K562 (cell line): ENCODE results near the gene ABHD12. TPM values are rescaled to one million over a fixed set of nuclear protein-coding genes. Genes with fewer than 3 reads are reported as not detected.

Experiments used
- ATAC-seq: fragments of 200-7000 bp; cut with Tn5 transposase; 3 replicates; pipeline ENCODE4 v1.9.1; 2020; ENCODE audit warnings: moderate library complexity
- BruUV-seq: library from RNA; stranded (reverse); fragments of 400-500 nt; replicated peaks from 2 replicates; lab custom pipeline; 2021; lab: Mats Ljungman, UMichigan
- CTCF ChIA-PET: fragments of 300-600 bp; formaldehyde crosslinking; extraction: SDS; loops from one replicate; lab custom pipeline; 2021; ENCODE audit warnings: low intra/inter-chr PET ratio; lab: Yijun Ruan, JAX
- POLR2A ChIA-PET: fragments of 300-600, 350-650 bp; sonication (Branson Sonifier 250); formaldehyde crosslinking; extraction: SDS; loops from one replicate; lab custom pipeline; 2021; ENCODE audit warnings: antibody characterized with exemption, inconsistent platforms; lab: Yijun Ruan, JAX
- DNase-seq, 4 experiments: peaks; one replicate each; pipeline versions ENCODE4 v3.0.0 to v3.0.0-alpha.2; 2011 to 2018; ENCODE audit warnings: low spot score in 3 of 4, mixed read lengths in 3 of 4; ENCODE audit errors: extremely low read depth in 1 of 4
- FAIRE-seq: peaks from 2 replicates; lab custom pipeline; 2011; peaks lifted over from hg19 to GRCh38; lab: Jason Lieb, UNC
- H2AFZ ChIP-seq: 2 replicates; pipeline ENCODE4 v1.6.0; 2011; ENCODE audit warnings: low read depth, low read length, control low read depth, inconsistent platforms
- H3K27ac ChIP-seq: fragments of 200-600 bp; 3 replicates; pipeline ENCODE4 v1.8.0; 2011; ENCODE audit warnings: low read depth, mild to moderate bottlenecking, control low read depth, inconsistent platforms, low read length, moderate library complexity, mixed read lengths; ENCODE audit errors: extremely low read depth
- H3K27me3 ChIP-seq, 2 experiments: fragments of 300-600 bp in 1 of 2; 2 replicates in 1 of 2; 3 replicates in 1 of 2; pipeline versions ENCODE4 v1.6.0 to v1.8.0; 2011; ENCODE audit warnings: inconsistent platforms in 2 of 2, low read length in 2 of 2, mild to moderate bottlenecking in 1 of 2, mixed read lengths in 1 of 2, moderate library complexity in 1 of 2; ENCODE audit not compliant: control insufficient read depth in 2 of 2, insufficient read depth in 2 of 2
- H3K36me3 ChIP-seq: fragments of 300-600 bp; 3 replicates; pipeline ENCODE4 v1.8.0; 2011; ENCODE audit warnings: mild to moderate bottlenecking, low read length, inconsistent platforms; ENCODE audit not compliant: control insufficient read depth, insufficient read depth
- H3K4me1 ChIP-seq, 2 experiments: fragments of 200-600 bp in 1 of 2; replicated peaks in 1 of 2; 2 replicates in 1 of 2; 3 replicates in 1 of 2; pipeline versions ENCODE4 v1.5.1 to v1.8.0; 2011; ENCODE audit warnings: inconsistent platforms in 2 of 2, low read length in 2 of 2, mild to moderate bottlenecking in 1 of 2, mixed read lengths in 1 of 2, moderate library complexity in 1 of 2; ENCODE audit not compliant: control insufficient read depth in 2 of 2, insufficient read depth in 2 of 2
- H3K4me2 ChIP-seq: 2 replicates; pipeline ENCODE4 v1.6.1; 2011; ENCODE audit warnings: low read length, control low read depth, inconsistent platforms, mixed read lengths; ENCODE audit not compliant: insufficient read depth
- H3K4me3 ChIP-seq: fragments of 200-600 bp; sonication (generic), shearing (Covaris generic); 2 replicates; pipeline ENCODE4 v1.5.1; 2016; ENCODE audit warnings: control low read depth, inconsistent platforms
- H3K79me2 ChIP-seq: fragments of 200-600 bp; 3 replicates; pipeline ENCODE4 v1.8.0; 2011; ENCODE audit warnings: low read length, inconsistent platforms; ENCODE audit not compliant: control insufficient read depth, insufficient read depth
- H3K9ac ChIP-seq, 2 experiments: 2 replicates each; pipeline versions ENCODE4 v1.6.0 to v1.6.1; 2011; ENCODE audit warnings: low read depth in 2 of 2, low read length in 2 of 2, control low read depth in 1 of 2, inconsistent platforms in 1 of 2, mild to moderate bottlenecking in 1 of 2, mixed read lengths in 1 of 2; ENCODE audit not compliant: insufficient read depth in 1 of 2
- H3K9me1 ChIP-seq: one replicate; pipeline ENCODE4 v1.6.0; 2011; ENCODE audit warnings: inconsistent platforms, mild to moderate bottlenecking, low read length, moderate library complexity; ENCODE audit not compliant: control insufficient read depth, insufficient read depth
- H3K9me3 ChIP-seq: replicated peaks from 2 replicates; pipeline ENCODE4 v1.5.1; 2011; ENCODE audit warnings: low read depth, low read length, inconsistent platforms; ENCODE audit not compliant: control insufficient read depth, insufficient read depth
- H4K20me1 ChIP-seq: replicated peaks from 2 replicates; pipeline ENCODE4 v1.6.1; 2011; ENCODE audit warnings: low read length, inconsistent platforms, mixed read lengths; ENCODE audit not compliant: control insufficient read depth, insufficient read depth
- HMGN3 ChIP-seq: IDR thresholded peaks from 2 replicates; pipeline ENCODE4 v1.6.1; 2011; ENCODE audit warnings: borderline replicate concordance, low read depth, mild to moderate bottlenecking, mixed read lengths, low read length; ENCODE audit not compliant: insufficient read length; ENCODE audit errors: extremely low read depth
- JUND ChIP-seq, 2 experiments: IDR thresholded peaks; 2 replicates in 1 of 2; 3 replicates in 1 of 2; pipeline ENCODE4 v1.6.1; 2011; ENCODE audit warnings: borderline replicate concordance in 2 of 2, low read depth in 2 of 2, low read length in 2 of 2, improper control_type of control experiment in 1 of 2, missing biosample characterization in 1 of 2, missing genetic modification characterization in 1 of 2, missing genetic modification reagents in 1 of 2
- MAFG ChIP-seq: fragments of 450-650 bp; conservative IDR thresholded peaks from 2 replicates; pipeline ENCODE4 v1.6.1; 2016; ENCODE audit warnings: missing genetic modification characterization, missing compliant biosample characterization
- MCM7 ChIP-seq, 2 experiments: fragments of 450-650 bp; IDR thresholded peaks; 2 replicates each; pipeline ENCODE4 v1.6.1; 2016 to 2018
- NRF1 ChIP-seq, 2 experiments: fragments of 450-650 bp; IDR thresholded peaks in 1 of 2; conservative IDR thresholded peaks in 1 of 2; 2 replicates each; pipeline ENCODE4 v1.6.1; 2014; ENCODE audit warnings: mild to moderate bottlenecking in 2 of 2
- RBM15 ChIP-seq: fragments of 200-400 bp; formaldehyde crosslinking; IDR thresholded peaks from 2 replicates; pipeline ENCODE4 v1.6.1; 2018; ENCODE audit warnings: mild to moderate bottlenecking, low read length, moderate library complexity; ENCODE audit not compliant: insufficient read depth
- TCF7 ChIP-seq: sonication (generic); IDR thresholded peaks from 2 replicates; pipeline ENCODE4 v1.6.1; 2016; ENCODE audit warnings: antibody characterized with exemption, borderline replicate concordance
- U2AF1 ChIP-seq: fragments of 200-400 bp; formaldehyde crosslinking; optimal IDR thresholded peaks from 2 replicates; pipeline ENCODE3; 2017; ENCODE audit warnings: mild to moderate bottlenecking, low read depth, low read length, moderate library complexity
- ZNF324 ChIP-seq: fragments of 250-450 bp; sonication (Bioruptor Pico); IDR thresholded peaks from 2 replicates; pipeline ENCODE4 v1.4.0; 2020; ENCODE audit warnings: mild to moderate bottlenecking
- WGBS: fragments of 100-300 bp; shearing (Covaris generic); methylation state at CpG from one replicate; pipeline ENCODE4 v1.1.6; 2016; ENCODE audit warnings: low coverage, mixed read lengths; ENCODE audit not compliant: insufficient coverage; ENCODE audit errors: missing lambda C conversion rate; 5-methylcytosine and 5-hydroxymethylcytosine counted together
- in situ Hi-C: fragments of 300-500 bp; cut with MboI; formaldehyde crosslinking; loops from 4 replicates; pipeline ENCODE4 v1.15.0; 2018; ENCODE audit warnings: inconsistent platforms, mixed read lengths
- intact Hi-C: fragments of 100-400 bp; cut with micrococcal nuclease; formaldehyde crosslinking; loops from 2 replicates; pipeline ENCODE4 v1.14.2; 2022
- polyA plus RNA-seq, 8 experiments: library from polyadenylated mRNA; depleted of rRNA in 4 of 8; stranded (reverse) in 5 of 8; unstranded in 3 of 8; fragments of >200 nt; fragmentation: Nextera tagmentation in 2 of 8; fragmentation: Illumina TruSeq in 1 of 8; extraction: Ambion mirVana in 2 of 8; extraction: Trizol in 1 of 8; gene quantifications; 2 replicates each; pipeline versions ENCODE4 v1.2.1 to v1.2.3, GENCODE V29; 2011 to 2014; ENCODE audit warnings: inconsistent platforms in 1 of 8, missing spikeins in 1 of 8
- total RNA-seq, 7 experiments: library from RNA; depleted of rRNA in 6 of 7; stranded (reverse); fragments of >200 nt in 6 of 7; fragmentation: Illumina TruSeq in 2 of 7; extraction: Trizol in 2 of 7; gene quantifications; 2 replicates each; pipeline versions ENCODE4 v1.2.1 to v1.2.3, GENCODE V29; 2011 to 2021; ENCODE audit warnings: low replicate concordance in 1 of 7
- TF ChIP-seq, protein P1 (sequence below): fragments of 450-650 bp; IDR thresholded peaks from 2 replicates; pipeline ENCODE4 v1.6.1; 2017; ENCODE audit warnings: antibody characterized with exemption, mild to moderate bottlenecking
- TF ChIP-seq, protein P2 (sequence below): sonication (generic); formaldehyde crosslinking; IDR thresholded peaks from 2 replicates; pipeline ENCODE4 v1.4.0; 2020; ENCODE audit warnings: mild to moderate bottlenecking, missing genetic modification reagents

ABHD12 gene
- total and polyA plus RNA-seq, 9 of the 15 experiments (the other 6 are each of a cell fraction or from before 2014, with no cell fraction given), result 0.65 to 15.6 (median 9.1) TPM

- TF ChIP-seq NRF1 (conservative IDR thresholded peaks at IDR 0.05 in 1 of 2, IDR thresholded peaks at IDR 0.05 in 1 of 2), result peak in 1 of 2 experiments; percentile 18; a peak in 1 of 4 replicates
- peak; percentile 54 for TF ChIP-seq HMGN3
- no peak for TF ChIP-seq RBM15
- TF ChIP-seq TCF7, result no peak
- no peak for TF ChIP-seq MAFG (tag)
- TF ChIP-seq JUND (IDR thresholded peaks at IDR 0.05; ENCODE audit: borderline replicate concordance, low read depth, low read length), result peak; percentile 22; the same call in 1 of the 2 replicates
- TF ChIP-seq JUND (tag; IDR thresholded peaks at IDR 0.05; ENCODE audit: borderline replicate concordance, low read depth, low read length), result no peak
- no peak for TF ChIP-seq MCM7 (IDR thresholded peaks at IDR 0.05)
- no peak for TF ChIP-seq ZNF324 (CRISPR knock-in tag)
Measured at GRCh38 chr20:25309395-25310267, 81.0 kb downstream of the ABHD12 start (continued).

- H3K79me2 ChIP-seq, result no peaks in the 10 kb centered on the region
- no TSS peak for BruUV-seq
- peaks cover 12% of the 10 kb centered on the region for H3K9me1 ChIP-seq
- no peak overlapping the region for H3K4me3 ChIP-seq
- H3K27me3 ChIP-seq, result no peaks in the 10 kb centered on the region
- H3K36me3 ChIP-seq, result peaks cover 6% of the 10 kb centered on the region; the same call in 2 of the 3 replicates
- ChIA-PET CTCF (no interaction called here), POLR2A (no interaction called here)
- FAIRE-seq, result no peak
- H2AFZ ChIP-seq, result no peak overlapping the region
- no peak for ATAC-seq
- no peak overlapping the region for H3K4me2 ChIP-seq
- peak overlapping the region in 1 of 2 experiments; percentile 10; a peak in 2 of 4 replicates for H3K9ac ChIP-seq
- no peaks in the 10 kb centered on the region for H3K9me3 ChIP-seq
- H3K27ac ChIP-seq, result peak overlapping the region; percentile 74; the same call in 1 of the 3 replicates
- DNase-seq, result peak in 1 of 4 experiments; percentile 9
- WGBS, result 77% methylated on average over 15 of the region's 17 CpGs
- intact Hi-C loops, result no loop called here
- H3K4me1 ChIP-seq, result peaks cover 32 to 41% of the 10 kb centered on the region in 2 experiments
- H4K20me1 ChIP-seq, result no peaks in the 10 kb centered on the region
- in situ Hi-C loops, result no loop called here
- TF ChIP-seq, protein P1, sequence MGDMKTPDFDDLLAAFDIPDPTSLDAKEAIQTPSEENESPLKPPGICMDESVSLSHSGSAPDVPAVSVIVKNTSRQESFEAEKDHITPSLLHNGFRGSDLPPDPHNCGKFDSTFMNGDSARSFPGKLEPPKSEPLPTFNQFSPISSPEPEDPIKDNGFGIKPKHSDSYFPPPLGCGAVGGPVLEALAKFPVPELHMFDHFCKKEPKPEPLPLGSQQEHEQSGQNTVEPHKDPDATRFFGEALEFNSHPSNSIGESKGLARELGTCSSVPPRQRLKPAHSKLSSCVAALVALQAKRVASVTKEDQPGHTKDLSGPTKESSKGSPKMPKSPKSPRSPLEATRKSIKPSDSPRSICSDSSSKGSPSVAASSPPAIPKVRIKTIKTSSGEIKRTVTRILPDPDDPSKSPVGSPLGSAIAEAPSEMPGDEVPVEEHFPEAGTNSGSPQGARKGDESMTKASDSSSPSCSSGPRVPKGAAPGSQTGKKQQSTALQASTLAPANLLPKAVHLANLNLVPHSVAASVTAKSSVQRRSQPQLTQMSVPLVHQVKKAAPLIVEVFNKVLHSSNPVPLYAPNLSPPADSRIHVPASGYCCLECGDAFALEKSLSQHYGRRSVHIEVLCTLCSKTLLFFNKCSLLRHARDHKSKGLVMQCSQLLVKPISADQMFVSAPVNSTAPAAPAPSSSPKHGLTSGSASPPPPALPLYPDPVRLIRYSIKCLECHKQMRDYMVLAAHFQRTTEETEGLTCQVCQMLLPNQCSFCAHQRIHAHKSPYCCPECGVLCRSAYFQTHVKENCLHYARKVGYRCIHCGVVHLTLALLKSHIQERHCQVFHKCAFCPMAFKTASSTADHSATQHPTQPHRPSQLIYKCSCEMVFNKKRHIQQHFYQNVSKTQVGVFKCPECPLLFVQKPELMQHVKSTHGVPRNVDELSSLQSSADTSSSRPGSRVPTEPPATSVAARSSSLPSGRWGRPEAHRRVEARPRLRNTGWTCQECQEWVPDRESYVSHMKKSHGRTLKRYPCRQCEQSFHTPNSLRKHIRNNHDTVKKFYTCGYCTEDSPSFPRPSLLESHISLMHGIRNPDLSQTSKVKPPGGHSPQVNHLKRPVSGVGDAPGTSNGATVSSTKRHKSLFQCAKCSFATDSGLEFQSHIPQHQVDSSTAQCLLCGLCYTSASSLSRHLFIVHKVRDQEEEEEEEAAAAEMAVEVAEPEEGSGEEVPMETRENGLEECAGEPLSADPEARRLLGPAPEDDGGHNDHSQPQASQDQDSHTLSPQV, result no peak
- TF ChIP-seq U2AF1, result no peak
- TF ChIP-seq, protein P2, sequence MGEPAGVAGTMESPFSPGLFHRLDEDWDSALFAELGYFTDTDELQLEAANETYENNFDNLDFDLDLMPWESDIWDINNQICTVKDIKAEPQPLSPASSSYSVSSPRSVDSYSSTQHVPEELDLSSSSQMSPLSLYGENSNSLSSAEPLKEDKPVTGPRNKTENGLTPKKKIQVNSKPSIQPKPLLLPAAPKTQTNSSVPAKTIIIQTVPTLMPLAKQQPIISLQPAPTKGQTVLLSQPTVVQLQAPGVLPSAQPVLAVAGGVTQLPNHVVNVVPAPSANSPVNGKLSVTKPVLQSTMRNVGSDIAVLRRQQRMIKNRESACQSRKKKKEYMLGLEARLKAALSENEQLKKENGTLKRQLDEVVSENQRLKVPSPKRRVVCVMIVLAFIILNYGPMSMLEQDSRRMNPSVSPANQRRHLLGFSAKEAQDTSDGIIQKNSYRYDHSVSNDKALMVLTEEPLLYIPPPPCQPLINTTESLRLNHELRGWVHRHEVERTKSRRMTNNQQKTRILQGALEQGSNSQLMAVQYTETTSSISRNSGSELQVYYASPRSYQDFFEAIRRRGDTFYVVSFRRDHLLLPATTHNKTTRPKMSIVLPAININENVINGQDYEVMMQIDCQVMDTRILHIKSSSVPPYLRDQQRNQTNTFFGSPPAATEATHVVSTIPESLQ (CRISPR knock-in tag), result no peak
Measured at GRCh38 chr20:25308671-25309394, 81.8 kb downstream of the ABHD12 start.
